MCF 10A (cell line): Measurements from ENCODE around the gene XYLT1. TPM values are rescaled to one million over a fixed set of nuclear protein-coding genes. Genes with fewer than 3 reads are reported as not detected.

Experiments
- BruUV-seq: library from RNA; stranded (reverse); fragments of 400-500 nt; replicated peaks from 2 replicates; lab custom pipeline; 2021; lab: Mats Ljungman, UMichigan
- CTCF ChIA-PET: fragments of 300-600 bp; sonication (Branson Sonifier 250); formaldehyde crosslinking; extraction: SDS; loops from one replicate; lab custom pipeline; 2021; ENCODE audit warnings: antibody characterized with exemption, inconsistent platforms; lab: Yijun Ruan, JAX
- POLR2A ChIA-PET: fragments of 300-600, 350-650 bp; sonication (Branson Sonifier 250); formaldehyde crosslinking; extraction: SDS; loops from one replicate; lab custom pipeline; 2020; ENCODE audit warnings: antibody characterized with exemption, inconsistent platforms; lab: Yijun Ruan, JAX
- DNase-seq: peaks from one replicate; pipeline ENCODE4 v3.0.0-alpha.2; 2018; ENCODE audit not compliant: unreplicated experiment
- H3K27ac Mint-ChIP-seq: one replicate; pipeline ENCODE4 v1.8.0; 2022; ENCODE audit warnings: mild to moderate bottlenecking, low read depth, mixed read lengths; ENCODE audit not compliant: unreplicated experiment
- H3K27me3 Mint-ChIP-seq: one replicate; pipeline ENCODE4 v1.8.0; 2022; ENCODE audit warnings: mixed read lengths; ENCODE audit not compliant: insufficient read depth, unreplicated experiment
- H3K36me3 Mint-ChIP-seq: one replicate; pipeline ENCODE4 v1.8.0; 2022; ENCODE audit warnings: mild to moderate bottlenecking, moderate library complexity, mixed read lengths; ENCODE audit not compliant: insufficient read depth, unreplicated experiment
- H3K4me1 Mint-ChIP-seq: one replicate; pipeline ENCODE4 v1.8.0; 2022; ENCODE audit warnings: mixed read lengths; ENCODE audit not compliant: insufficient read depth, unreplicated experiment
- H3K4me3 Mint-ChIP-seq: one replicate; pipeline ENCODE4 v1.8.0; 2022; ENCODE audit warnings: mild to moderate bottlenecking, moderate library complexity, mixed read lengths; ENCODE audit not compliant: unreplicated experiment
- H3K9me3 Mint-ChIP-seq: one replicate; pipeline ENCODE4 v1.8.0; 2022; ENCODE audit warnings: mixed read lengths; ENCODE audit not compliant: unreplicated experiment
- intact Hi-C: fragments of 100-400 bp; cut with micrococcal nuclease; formaldehyde crosslinking; loops from 2 replicates; pipeline ENCODE4 v1.14.1; 2022
- total RNA-seq: library from RNA; stranded (reverse); gene quantifications from 2 replicates; pipeline ENCODE4 v1.2.3, GENCODE V29; 2022
- TF ChIP-seq, protein P1 (sequence below): fragments of 200-600 bp; IDR thresholded peaks from one replicate; pipeline ENCODE4 v1.8.0; 2022; ENCODE audit warnings: antibody characterized with exemption, mild to moderate bottlenecking; ENCODE audit not compliant: unreplicated experiment

XYLT1 gene
- total RNA-seq, 1 experiment from 2014 or later: not detected

- H3K27ac Mint-ChIP-seq: no peak overlapping the region
- TF ChIP-seq, protein P1, sequence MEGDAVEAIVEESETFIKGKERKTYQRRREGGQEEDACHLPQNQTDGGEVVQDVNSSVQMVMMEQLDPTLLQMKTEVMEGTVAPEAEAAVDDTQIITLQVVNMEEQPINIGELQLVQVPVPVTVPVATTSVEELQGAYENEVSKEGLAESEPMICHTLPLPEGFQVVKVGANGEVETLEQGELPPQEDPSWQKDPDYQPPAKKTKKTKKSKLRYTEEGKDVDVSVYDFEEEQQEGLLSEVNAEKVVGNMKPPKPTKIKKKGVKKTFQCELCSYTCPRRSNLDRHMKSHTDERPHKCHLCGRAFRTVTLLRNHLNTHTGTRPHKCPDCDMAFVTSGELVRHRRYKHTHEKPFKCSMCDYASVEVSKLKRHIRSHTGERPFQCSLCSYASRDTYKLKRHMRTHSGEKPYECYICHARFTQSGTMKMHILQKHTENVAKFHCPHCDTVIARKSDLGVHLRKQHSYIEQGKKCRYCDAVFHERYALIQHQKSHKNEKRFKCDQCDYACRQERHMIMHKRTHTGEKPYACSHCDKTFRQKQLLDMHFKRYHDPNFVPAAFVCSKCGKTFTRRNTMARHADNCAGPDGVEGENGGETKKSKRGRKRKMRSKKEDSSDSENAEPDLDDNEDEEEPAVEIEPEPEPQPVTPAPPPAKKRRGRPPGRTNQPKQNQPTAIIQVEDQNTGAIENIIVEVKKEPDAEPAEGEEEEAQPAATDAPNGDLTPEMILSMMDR: no peak
- intact Hi-C loops: no loop called here
- no peak overlapping the region for H3K4me3 Mint-ChIP-seq
- no TSS peak for BruUV-seq
- no peaks in the 10 kb centered on the region for H3K4me1 Mint-ChIP-seq
- no peaks in the 10 kb centered on the region for H3K27me3 Mint-ChIP-seq
- peaks cover 24% of the 10 kb centered on the region for H3K9me3 Mint-ChIP-seq
- POLR2A ChIA-PET: no interaction called here
- peaks cover 10% of the 10 kb centered on the region for H3K36me3 Mint-ChIP-seq
- DNase-seq: no peak
- CTCF ChIA-PET: no interaction called here
Observed at GRCh38 chr16:17138801-17139200, 332.0 kb downstream of the XYLT1 start.

DNA sequence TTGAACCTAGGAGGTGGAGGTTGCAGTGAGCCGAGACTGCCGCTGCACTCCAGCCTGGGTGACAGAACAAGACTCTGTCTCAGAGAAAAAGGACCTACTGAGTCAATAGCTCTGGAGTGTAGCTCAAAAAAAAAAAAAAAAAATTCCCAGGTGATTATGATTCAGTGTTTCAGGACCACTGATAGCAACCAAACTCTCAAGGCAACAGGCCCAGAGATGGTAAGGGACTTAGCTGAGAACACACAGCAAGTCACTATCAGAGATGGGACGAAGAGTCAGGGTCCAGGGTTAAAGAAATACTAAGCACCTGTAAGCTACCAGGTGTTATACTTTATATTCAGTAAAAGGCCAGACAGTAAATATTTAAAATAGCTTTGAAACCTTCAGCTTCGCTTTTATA lies 335.3 kb downstream of the XYLT1 start:
- Mint-ChIP-seq H3K27me3 (no peaks in the 10 kb centered on the region), H3K36me3 (peaks cover 10% of the 10 kb centered on the region), H3K9me3 (peaks cover 38% of the 10 kb centered on the region), H3K27ac (no peak overlapping the region), H3K4me3 (no peak overlapping the region), H3K4me1 (no peaks in the 10 kb centered on the region)
- no TSS peak for BruUV-seq
- intact Hi-C loops: no loop called here
- TF ChIP-seq, protein P1: no peak
- POLR2A ChIA-PET: no interaction called here
- CTCF ChIA-PET: no interaction called here
- no peak for DNase-seq

- no peak overlapping the region for H3K4me3 Mint-ChIP-seq
- peaks cover 45% of the 10 kb centered on the region for H3K9me3 Mint-ChIP-seq
- peaks cover 10% of the 10 kb centered on the region for H3K36me3 Mint-ChIP-seq
- CTCF ChIA-PET: no interaction called here
- no peak for DNase-seq
- no peak overlapping the region for H3K27ac Mint-ChIP-seq
- intact Hi-C loops: no loop called here
- no TSS peak for BruUV-seq
- no peaks in the 10 kb centered on the region for H3K27me3 Mint-ChIP-seq
- TF ChIP-seq, protein P1: no peak
- POLR2A ChIA-PET: no interaction called here
- H3K4me1 Mint-ChIP-seq: no peaks in the 10 kb centered on the region
Observed at GRCh38 chr16:17134586-17134985, 336.2 kb downstream of the XYLT1 start.

DNA sequence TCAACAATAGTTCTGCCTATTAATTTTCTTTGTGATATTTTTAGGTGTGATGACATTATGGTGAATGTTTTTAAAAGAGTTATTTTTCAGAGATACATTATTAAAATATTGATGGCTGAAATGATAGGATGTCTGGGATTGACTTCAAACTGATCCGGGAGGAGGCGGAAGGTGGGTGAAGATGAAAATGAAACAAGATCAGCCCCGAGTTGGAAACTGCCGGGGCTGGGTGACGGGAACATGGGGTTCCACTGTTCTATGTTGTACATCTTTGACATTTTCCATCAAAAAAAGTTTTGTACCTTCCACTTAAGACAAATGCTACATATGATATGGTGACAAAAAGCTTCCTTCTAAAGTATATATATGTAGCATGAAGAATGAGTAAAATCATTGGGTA lies 336.9 kb downstream of the XYLT1 start:
- POLR2A ChIA-PET: no interaction called here
- Mint-ChIP-seq H3K36me3 (peaks cover 10% of the 10 kb centered on the region), H3K4me1 (no peaks in the 10 kb centered on the region), H3K27ac (no peak overlapping the region), H3K9me3 (peaks cover 45% of the 10 kb centered on the region), H3K4me3 (no peak overlapping the region), H3K27me3 (no peaks in the 10 kb centered on the region)
- no TSS peak for BruUV-seq
- intact Hi-C loops: no loop called here
- TF ChIP-seq, protein P1: no peak
- CTCF ChIA-PET: no interaction called here
- no peak for DNase-seq
